CD1c-positive myeloid dendritic cell (primary cell): ENCODE results near the gene AMH.

Experiments used
- DNase-seq: peaks from one replicate; pipeline ENCODE4 v3.0.0-alpha.2; 2016; ENCODE audit errors: extremely low spot score

Gene AMH

GRCh38 chr19:2287585-2288337 is 38.6 kb downstream of the AMH start:
- no peak for DNase-seq

- DNase-seq = no peak
Measured at GRCh38 chr19:2288338-2288817, 39.3 kb downstream of the AMH start.

GRCh38 chr19:2288818-2289713 is 39.9 kb downstream of the AMH start:
- no peak for DNase-seq

- DNase-seq = peak; percentile 90
Measured at GRCh38 chr19:2289714-2290435, 40.8 kb downstream of the AMH start.

GRCh38 chr19:2290441-2291184 is 41.5 kb downstream of the AMH start:
- peak; percentile 43 for DNase-seq

- DNase-seq = no peak
Measured at GRCh38 chr19:2291185-2291751, 42.1 kb downstream of the AMH start.

GRCh38 chr19:2294687-2295335 is 45.7 kb downstream of the AMH start:
- DNase-seq = no peak

GRCh38 chr19:2296141-2296540 is 47.0 kb downstream of the AMH start:
- DNase-seq = no peak

GRCh38 chr19:2300533-2300932 is 51.4 kb downstream of the AMH start:
- no peak for DNase-seq
